MM.1S (cell line): Measurements from ENCODE around the gene PCGF3.

Experiments
- EZH2 ChIP-seq: fragments of 300-600 bp; sonication (generic); optimal IDR thresholded peaks from 2 replicates; pipeline ENCODE3; 2017; ENCODE audit warnings: low read depth, mild to moderate bottlenecking, antibody characterized with exemption, low read length, mixed read lengths
- TF ChIP-seq, protein P1 (sequence below): fragments of 300-600 bp; sonication (generic); IDR thresholded peaks from 2 replicates; pipeline ENCODE4 v1.5.1; 2016; ENCODE audit warnings: antibody characterized with exemption, low read length, mixed read lengths

DNA sequence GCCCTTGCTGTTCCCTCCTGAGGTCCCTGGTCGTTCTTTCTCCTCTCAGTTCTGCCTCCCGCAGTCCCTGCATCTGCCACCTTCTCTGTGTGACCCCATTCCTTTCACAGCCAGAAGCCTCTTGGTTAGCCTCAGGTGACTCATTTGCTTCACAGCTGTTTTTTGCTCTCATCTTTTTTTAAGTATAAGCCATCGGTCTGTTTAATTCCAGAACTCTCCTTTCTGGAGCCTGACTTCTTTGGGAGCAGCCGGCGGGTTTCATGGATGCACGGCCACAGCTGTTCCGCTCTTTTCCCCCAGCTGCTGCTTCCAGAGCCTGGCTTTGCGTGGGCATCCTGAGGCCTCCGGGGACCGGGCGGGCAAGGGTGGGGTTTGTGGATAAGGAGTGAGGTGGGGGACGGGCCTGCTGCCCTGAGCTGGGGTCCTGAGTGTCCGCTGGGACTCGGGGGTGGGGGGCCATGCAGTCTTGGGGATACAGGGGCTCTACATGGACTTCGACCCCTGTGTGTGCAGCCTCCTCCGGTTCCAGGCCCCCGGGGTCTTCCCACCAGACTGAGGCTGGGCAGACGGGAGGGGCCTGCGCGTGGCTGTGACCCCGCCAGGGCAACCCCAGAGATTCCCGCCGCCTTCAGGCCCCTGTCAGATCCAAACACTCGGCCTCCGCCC, 46.7 kb downstream of the PCGF3 start:
- TF ChIP-seq, protein P1, sequence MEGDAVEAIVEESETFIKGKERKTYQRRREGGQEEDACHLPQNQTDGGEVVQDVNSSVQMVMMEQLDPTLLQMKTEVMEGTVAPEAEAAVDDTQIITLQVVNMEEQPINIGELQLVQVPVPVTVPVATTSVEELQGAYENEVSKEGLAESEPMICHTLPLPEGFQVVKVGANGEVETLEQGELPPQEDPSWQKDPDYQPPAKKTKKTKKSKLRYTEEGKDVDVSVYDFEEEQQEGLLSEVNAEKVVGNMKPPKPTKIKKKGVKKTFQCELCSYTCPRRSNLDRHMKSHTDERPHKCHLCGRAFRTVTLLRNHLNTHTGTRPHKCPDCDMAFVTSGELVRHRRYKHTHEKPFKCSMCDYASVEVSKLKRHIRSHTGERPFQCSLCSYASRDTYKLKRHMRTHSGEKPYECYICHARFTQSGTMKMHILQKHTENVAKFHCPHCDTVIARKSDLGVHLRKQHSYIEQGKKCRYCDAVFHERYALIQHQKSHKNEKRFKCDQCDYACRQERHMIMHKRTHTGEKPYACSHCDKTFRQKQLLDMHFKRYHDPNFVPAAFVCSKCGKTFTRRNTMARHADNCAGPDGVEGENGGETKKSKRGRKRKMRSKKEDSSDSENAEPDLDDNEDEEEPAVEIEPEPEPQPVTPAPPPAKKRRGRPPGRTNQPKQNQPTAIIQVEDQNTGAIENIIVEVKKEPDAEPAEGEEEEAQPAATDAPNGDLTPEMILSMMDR = no peak
- no peak for TF ChIP-seq EZH2
